ENCODE data around the gene CEP112.
"Not testable (repeated sequence)": the region's sequence is repeated elsewhere in the genome, so short reads cannot be mapped to it uniquely, and the experiment has no call there.

CEP112 gene

DNA sequence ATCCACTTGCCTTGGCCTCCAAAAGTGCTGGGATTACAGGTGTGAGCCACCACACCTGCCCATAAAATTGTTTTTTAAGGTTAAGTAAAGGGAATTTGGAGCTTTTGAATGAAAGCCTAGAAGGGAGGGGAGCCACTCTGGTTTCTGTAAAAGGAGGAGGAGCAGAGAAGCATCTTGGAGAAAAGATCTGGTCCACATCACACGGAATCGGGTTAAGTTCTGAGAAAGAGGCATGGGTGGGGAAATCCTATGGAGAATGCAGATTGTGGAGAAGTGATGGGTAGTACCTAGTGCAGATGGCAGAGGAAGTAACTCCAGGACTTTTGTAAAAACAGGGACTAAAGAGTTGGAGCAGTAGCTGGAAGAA is 18.3 kb upstream of the CEP112 start:
- DNase-seq, result no peak

DNA sequence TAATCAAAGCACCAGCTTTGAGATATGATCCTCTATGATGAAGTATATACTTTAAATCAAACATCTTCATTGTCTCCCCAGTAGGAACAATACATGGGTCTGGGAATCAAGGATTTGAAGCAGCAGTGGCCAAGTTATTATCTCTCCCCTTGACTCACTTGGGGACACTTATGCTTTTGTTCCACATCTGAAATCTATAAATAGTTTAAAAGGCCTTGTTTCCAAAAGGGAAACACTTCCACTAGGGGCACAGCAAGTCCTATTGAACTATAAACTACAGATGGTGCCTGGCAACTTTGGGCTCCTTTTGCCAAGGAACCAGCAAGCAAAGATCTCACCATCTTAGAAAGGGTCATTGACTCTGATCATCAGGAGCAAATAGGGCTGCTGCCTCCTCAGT is 16.0 kb upstream of the CEP112 start:
- no peak for DNase-seq

DNA sequence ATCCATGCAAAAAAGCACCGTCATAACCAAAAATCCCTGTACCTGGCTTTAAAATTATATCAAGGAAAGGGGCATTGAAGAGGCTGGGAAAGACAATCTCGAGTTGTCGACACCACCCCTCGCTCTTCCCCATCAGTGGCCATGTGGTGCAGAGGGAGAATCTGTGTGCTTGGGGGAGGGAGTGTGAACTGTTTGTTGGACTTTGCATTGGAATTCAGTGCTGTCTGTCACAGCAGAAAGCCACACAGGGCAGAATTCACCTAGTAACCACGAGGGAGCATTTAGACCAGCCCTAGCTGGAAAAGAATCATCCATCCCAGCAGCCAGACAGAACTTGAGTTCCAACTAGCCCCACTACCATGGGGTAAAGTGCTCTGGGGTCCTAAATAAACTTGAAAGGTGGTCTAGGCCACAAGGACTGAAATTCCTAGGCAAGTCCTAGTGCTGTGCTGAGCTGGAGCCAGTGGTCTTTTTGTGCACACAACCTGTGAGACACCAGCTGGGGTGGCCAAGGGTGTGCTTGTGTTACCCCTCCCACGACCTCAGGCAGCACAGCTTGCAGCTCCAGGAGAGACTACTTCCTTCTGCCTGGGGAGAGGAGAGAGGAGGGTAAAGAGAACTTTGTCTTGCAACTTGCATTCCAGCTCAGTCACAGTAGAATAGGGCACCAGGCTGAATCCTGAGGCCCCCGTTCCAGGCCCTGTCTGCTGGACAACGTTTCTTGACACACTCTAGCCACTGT is 11.5 kb upstream of the CEP112 start:
- no peak for DNase-seq

DNA sequence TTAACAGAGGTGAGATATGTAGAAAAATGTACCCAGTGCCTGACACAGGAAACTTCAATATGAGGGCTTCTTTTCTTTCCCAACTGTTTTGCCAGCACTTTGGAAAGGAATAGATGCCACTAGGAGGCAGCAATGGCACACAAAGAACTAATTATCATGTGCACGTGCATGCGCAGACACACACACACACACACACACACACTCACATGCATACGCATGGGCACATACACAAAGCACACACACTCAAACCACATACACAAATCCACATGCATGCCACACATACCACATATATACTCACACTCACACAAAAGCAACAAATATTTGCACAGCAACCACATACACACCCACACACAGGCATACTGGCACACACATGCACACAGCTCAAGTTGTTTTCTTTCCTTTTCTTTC is 8.8 kb upstream of the CEP112 start:
- peak; percentile 45 for DNase-seq

DNA sequence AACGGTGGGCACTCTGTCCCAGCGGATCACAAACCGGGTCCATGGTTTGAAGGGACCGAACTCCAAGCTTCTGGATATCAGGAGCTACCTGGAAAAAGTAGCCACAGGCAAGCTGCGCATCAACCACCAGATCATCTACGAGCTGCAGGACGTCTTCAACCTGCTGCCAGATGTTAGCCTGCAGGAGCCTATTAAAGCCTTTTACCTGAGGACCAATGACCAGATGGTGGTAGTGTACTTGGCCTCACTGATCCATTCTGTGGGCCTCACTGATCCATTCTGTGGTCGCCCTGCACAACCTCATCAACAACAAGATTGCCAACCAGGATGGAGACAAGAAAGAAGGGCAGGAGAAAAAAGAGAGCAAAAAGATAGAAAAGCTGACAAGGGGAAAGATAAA is 6.3 kb upstream of the CEP112 start:
- DNase-seq, result no peak

DNA sequence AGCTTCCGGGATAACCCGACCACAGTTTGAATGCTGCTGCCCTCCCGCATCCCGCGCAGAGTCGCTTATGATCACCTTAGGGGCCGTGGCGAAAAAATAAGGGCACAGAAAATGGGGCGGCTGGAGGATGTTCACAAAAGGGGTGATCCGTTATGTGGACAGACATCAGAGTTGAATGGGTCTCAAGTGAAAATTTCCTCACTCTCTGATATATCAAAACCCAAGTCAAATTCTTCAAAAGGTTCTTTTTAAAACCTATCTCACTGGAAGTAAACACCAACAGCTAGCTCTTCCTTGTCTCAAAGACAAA is 400 bp upstream of the CEP112 start:
- DNase-seq, result no peak

DNA sequence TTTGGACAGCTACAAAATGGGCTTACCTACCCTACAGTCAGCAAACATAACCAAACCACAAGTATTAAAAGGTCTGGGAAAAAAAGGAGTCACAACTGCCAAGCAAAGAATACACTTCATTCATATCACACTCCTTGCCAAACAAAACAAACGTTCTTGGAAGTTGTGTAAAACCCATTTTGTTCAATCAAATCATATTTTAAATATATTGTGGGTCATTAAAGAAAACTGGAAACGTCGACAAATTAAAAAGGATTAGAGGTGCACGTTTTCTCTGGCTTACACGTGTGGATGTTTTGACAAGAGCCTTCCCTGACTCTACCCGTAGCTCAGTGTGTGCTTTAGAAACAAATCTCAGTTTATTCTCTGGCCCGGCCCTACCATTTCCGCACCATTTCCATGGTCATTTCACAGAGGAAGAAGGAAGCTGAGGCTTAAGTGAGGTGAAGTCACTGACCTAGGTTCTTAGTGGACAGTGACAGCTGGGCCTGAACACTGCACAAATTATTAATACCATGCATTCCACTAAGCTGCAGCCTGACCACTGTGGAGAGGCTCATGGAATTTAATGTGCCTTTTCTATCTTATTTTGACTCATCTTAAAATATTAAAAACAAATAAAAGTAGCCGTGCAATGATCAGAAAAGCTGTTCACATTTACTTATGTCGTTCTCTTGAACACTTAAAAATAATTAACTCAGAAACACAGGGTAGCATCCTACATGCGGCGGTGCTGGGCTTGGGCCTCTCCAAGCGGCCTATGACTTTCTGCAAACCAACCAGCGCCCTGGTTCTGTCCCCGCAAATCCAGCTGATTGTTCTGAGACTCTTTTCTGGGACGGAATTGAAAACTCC is 968 bp downstream of the CEP112 start:
- DNase-seq, result no peak

DNA sequence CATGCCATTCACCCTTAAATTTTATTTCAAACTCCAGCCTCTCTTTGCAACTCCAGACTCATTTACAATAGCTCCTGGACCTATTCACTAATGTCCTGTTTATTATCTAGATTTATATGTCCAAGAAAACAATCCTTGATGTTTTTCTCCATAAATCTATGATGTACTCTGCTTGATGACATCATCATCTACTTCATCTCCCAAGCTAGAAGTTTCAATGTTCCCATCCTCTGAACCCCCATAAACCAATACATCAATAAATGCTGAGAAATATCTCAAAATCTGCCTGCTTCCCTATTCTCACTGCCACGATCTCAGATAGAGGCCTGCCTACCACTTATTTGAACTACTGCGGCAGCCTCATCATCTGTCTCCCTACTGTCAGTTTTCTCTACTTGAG is 4.2 kb downstream of the CEP112 start:
- no peak for DNase-seq

DNA sequence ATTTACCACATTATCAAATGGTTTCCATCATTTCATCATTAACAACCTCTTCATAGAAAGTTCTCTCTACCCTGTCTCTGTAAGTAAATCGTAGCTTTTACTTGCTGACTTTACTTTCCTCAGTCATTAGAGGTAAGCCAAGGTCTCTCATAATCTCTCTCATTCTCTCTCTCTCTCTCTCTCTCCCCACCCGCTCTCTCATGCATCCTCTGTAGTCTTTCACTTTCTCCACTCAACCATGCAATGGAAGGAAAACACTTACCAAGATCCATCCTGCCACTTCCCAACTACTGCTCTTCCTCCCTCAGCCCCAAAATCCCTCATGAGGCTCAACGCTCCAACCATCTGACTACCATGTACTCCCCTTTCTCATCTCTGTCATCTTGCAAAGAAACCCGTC is 6.1 kb downstream of the CEP112 start:
- no peak for DNase-seq

DNA sequence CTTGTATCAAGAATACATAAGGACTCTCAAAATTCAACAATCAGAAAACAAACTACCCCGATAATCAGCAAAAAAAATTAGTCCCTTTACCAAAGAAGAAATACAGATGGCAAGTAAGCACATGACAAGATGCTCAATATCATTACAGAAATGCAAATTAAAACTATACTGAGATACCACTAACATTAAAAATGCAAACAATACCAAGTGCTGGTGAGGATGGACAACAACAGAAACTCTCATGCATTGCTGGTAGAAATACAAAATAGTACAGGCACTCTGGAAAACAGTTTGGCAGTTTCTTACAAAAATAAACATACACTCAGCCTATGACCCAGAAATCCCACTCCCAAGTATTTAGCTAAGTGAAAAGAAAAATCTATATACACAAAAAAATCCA is 7.5 kb downstream of the CEP112 start:
- no peak for DNase-seq

DNA sequence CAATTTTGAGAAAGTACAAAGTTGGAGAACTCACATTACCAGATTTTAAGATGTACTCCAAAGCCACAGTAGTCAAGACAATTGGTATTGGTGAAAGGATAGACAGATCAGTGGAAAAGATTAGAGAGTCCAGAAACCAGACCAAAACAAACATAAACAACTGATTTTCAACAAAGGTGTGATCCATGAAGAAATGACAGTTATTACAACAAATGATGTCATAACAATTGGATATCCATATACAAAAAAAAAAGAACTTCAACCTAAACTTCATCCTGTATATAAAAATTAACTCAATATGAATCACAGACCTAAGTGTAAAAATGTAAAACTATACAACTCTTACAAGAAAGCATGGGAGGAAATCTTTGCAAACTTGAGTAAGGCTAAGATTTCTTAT is 8.4 kb downstream of the CEP112 start:
- no peak for DNase-seq

DNA sequence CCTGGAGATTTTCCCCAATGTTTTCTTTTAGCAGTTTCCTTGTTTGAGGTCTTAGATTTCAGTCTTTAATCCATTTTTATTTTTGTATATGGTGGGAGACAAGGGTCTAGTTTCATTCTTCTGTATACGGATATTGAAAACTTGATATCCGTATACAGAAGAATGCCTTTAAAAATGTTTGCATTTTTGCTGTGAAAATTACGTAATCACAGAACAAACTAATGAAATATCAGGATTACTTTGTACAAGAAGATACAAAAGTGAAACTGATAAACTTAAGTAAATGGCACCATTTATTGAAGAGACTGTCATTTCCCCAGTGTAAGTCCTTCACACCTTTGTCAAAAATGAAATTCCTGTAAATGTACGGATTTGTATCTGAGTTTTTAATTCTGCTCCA is 13.3 kb downstream of the CEP112 start:
- DNase-seq, result no peak

DNA sequence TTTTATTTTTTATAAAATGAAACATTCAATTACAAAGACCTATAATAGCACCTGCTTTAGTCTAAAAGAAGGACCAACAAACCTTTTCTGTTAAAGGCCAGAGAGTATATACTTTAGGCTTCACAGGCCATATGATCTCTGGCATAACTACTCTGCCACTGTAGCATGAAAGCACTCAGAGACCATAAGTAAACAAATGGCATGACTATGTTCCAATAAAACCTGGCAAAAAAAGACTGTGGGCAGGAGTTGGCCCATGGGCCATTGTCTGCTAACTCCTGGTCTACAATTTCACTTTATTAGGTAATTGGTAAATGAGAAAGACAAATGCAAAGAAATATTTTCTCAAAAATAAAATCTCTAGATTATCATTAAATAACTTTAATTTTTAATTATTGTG is 14.9 kb downstream of the CEP112 start:
- no peak for DNase-seq

DNA sequence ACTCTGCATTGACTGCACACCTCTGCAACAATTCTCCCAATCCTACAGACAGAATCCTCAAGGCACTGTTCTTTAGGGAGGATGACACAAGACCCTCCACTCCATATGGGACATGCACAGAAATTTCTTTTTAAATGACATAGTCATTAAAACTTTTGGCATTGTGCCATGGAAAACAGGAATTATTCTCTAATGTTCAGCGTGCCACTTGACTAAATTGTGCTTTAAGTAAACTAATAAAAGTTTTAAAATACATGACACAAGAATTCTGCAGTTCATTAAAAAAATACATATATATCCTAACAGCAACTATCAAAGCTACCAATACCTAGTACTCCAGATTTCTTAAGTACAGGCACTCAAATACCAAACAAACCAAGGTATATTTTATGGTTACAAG is 16.0 kb downstream of the CEP112 start:
- no peak for DNase-seq

DNA sequence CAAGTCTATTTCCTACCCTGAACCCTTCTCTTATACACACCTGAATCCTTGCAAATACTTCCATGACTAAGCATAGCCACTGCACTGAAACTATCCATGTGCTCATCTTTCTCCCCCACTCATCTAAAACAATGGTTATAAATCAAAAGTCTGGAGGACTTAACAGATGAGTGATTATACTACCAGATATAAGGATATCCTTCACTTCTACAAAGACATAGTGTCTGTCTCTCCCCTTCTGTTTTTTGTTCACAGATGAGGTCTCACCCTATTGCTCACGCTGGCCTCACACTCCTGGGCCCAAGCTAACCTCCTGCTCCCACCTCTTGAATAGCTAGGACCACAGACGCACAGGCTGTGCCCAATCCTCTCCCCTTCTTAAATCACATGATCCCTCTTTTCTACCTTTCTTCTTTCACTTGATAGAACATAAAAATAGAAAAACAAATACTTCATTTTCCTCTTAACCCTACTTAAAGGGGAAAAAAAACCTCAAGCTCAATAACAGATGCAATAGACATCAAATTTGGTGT is 19.2 kb downstream of the CEP112 start:
- no peak for DNase-seq

DNA sequence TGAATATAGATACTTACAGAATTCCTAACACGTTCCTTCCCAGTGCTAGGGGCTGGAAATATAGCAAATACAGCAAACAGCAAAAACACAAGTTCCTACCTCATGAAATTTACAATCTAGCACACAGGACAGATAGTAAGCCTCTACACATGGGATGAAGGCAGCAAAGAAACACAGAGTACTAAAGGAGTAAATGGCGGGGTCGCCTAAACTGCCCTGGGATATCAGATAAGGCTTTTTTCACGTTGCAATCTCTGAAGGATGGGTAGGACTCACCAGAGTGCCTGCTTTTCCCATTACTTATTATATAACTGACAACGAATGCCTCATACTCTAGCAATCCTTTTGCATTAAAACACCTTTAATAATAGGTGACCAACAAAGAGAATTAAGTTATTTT is 19.8 kb downstream of the CEP112 start:
- no peak for DNase-seq

DNA sequence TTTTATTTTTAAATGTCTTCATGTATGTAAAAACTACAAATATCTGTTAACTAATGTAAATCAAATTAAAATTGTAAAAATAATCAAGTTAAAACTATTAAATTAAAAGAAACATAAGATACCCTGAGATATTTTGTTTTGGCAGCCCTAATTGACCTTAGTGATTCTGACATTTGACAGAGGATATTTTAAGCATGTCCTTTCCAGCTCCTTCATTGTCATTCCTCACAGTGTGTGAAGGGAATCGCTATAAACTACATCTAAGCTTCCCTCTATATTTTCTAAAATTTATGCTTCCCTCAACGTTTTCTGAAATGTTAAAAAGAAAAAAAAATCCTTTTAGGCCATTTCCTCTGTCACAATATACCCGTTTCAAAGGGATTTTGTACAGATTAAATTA is 20.2 kb downstream of the CEP112 start:
- DNase-seq, result no peak

DNA sequence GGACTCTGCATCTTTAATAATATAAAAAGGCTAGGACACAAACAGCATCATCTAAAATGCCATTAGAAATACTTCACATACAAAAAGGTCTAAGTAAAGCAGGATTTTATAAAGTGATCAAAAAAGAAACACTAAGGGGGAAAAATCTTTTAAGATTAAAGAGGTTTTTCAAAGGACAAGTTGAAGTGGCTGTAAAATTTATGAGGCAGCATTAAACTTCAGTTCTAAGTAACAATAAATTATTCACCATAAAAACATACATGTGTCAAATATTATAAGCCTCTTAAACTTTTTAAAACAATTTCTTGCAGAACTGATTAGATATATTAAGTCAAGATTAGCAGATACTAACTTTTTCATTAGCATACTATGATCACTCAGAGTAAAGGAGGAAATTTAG is 20.8 kb downstream of the CEP112 start:
- DNase-seq, result no peak

DNA sequence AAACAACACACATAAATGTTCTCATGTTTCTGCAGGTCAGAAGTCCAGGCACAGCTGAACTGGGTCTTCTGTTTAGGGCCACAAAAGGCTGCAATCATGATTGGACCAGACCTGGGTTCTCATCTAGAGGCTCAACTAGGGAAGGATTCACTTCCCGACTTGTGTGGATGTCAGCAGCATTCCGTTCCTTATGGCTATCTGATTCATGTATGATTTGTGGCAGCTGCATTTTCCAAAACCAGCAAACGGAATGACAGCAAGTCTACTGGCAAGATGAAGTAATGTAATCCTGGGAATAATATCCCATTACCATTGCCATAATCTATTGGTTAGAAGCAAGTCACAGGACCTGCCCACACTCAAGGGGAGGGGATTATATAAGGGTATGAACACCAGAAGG is 22.1 kb downstream of the CEP112 start:
- no peak for DNase-seq

DNA sequence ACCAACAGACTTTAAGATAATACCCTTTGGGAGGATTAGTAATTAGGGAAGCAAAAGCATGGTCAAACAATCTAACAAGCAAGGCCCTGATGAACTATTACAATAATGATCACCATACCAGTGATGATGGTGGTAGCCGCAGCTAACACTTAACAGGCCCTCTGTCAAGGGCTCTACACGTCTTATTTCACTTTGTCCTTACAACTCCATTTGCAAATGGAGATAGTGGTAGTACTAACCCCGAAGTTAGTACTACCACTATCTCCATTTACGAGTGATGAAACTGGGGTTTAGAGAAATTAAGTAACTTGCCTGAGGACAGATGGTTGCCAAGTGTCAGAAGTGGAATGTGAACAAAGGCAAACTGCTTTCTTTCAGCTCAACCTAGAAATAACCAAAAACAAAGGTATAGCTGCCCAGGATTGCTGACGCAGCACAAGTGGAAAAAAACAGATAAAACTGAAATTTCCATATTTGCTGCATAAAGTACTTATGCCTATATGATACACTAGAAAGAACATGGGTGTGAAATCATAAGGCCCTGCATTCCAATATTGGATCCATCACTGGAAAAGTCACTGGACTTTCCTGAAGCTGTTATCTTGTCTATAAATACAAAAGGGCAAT is 24.6 kb downstream of the CEP112 start:
- DNase-seq, result no peak

DNA sequence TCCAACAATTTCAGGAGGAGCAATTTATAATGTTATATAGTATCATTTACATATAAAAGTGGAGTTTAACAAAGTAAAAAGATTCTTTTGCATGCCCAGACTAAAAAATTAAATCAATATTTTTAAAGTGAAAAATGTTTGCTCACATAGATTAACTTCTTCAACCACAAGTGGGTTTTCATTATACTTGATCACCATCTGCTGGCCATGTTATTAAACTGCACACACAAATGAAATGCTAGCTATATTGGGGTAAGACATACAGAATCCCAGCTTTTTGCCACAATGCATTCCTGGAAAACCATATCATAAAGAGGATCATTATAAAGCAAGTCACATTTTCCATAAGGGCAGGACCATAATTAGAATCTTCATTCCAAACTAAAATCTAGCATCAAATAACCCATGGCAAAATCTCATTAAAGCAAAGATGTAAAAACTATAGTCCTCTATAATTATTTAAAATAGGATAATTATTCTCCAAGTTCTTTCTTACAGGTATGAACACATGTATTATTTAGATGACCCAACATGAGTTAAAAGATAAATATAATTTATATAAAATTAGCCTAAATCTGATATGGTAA is 26.3 kb downstream of the CEP112 start:
- DNase-seq, result no peak

DNA sequence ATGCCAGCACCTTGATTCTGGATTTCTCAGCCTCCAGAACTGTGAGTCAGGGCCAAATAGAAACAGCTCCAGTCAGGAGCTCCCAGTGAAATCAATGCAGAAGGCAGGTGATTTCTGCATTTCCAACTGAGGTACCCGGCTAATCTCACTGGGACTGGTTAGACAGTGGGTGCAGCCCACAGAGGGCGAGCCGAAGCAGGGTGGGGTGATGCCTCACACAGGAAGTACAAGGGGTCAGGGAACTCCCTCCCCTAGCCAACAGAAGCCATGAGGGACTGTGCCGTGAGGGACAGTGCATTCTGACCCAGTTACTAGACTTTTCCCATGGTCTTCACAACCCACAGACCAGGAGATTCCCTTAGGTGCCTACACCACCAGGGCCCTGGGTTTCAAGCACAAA is 36.9 kb downstream of the CEP112 start:
- not testable (repeated sequence) for DNase-seq

DNA sequence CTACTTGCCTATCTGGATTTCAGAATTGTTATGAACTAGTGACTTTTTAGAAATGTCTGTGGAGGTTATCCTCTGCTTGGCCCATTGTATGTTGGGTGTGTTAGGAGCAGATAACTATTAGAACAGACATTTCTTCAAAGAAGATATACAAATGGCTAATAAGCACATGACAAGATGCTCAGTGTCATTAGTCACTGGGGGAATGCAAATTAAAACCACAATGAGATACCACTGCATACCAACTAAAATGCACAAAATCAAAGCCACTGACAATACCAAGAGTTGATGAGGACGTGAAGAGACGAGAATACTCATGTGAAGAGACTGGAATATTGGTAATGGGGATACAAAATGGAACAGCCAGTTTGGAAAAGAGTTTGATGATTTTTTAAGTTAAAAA is 39.2 kb downstream of the CEP112 start:
- no peak for DNase-seq

DNA sequence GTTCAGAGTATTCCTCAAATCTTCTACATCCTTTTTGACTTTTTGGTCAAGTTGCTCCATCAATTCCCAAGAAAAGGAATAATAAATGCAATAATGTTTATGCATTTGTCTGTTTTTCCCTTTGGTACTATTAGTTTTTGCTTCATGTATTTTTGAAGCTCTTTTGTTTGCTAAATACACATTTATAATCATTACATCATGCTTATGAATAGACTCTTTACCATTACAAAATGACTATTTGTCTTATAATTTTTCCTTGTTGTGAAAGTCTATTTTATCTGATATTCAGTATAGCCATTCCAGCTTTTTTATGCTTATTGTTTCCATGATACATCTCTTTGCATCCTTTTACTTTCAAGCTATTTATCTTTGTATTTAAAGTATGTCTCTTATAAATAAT is 41.2 kb downstream of the CEP112 start:
- DNase-seq, result no peak

Data from GDM1 (cell line).